HK-2 (cell line): ENCODE data around the gene MRPL55.

Source experiments
- DNase-seq: peaks from one replicate; pipeline ENCODE4 v3.0.0-alpha.2; 2018; ENCODE audit not compliant: unreplicated experiment

Gene MRPL55

GRCh38 chr1:228058172-228058948 is 50.7 kb downstream of the MRPL55 start:
- DNase-seq = no peak
